ENCODE results near the gene NPM1. TPM values are rescaled to one million over a fixed set of nuclear protein-coding genes. Genes with fewer than 3 reads are reported as not detected.

NPM1 gene
- total RNA-seq, 1 experiment from 2014 or later, result 3,122 TPM

GRCh38 chr5:171434874-171435273 is 47.2 kb downstream of the NPM1 start:
- H3K27ac Mint-ChIP-seq, result no peak overlapping the region; a peak in 1 of 7 replicates
- no peaks in the 10 kb centered on the region; the same call in 1 of the 2 replicates for H3K27me3 Mint-ChIP-seq (ENCODE audit: low read depth)
- WGBS (ENCODE audit: extremely low coverage, insufficient read length, low lambda C conversion rate), result no CpG with 5 or more reads among the region's 4 CpGs

More at GRCh38 chr5:171434874-171435273, 47.2 kb downstream of the NPM1 start:
- no peak overlapping the region for H2BK5ac ChIP-seq (ENCODE audit: insufficient read length, low read length)
- H3K4me2 ChIP-seq (ENCODE audit: insufficient read depth, insufficient read length, low read length), result no peak overlapping the region
- no peaks in the 10 kb centered on the region for H3K9me3 ChIP-seq (ENCODE audit: control insufficient read depth, low read depth, low read length)
- H3K27ac ChIP-seq (ENCODE audit: insufficient read length, low read depth, low read length), result no peak overlapping the region
- H3K18ac ChIP-seq (ENCODE audit: insufficient read length, low read depth, low read length), result no peak overlapping the region
- no peaks in the 10 kb centered on the region for H3K27me3 ChIP-seq (ENCODE audit: insufficient read depth, low read length)
- no peak overlapping the region for H3K56ac ChIP-seq (ENCODE audit: insufficient read length, low read depth, low read length)
- H3K23me2 ChIP-seq (ENCODE audit: insufficient read length, low read depth, low read length, poor library complexity, severe bottlenecking), result no peaks in the 10 kb centered on the region
- H4K20me1 ChIP-seq (ENCODE audit: control insufficient read depth, insufficient read depth, insufficient read length), result no peaks in the 10 kb centered on the region
- H3K4me1 ChIP-seq (ENCODE audit: insufficient read depth, low read length), result peaks cover 10% of the 10 kb centered on the region; the same call in 1 of the 2 replicates
- H4K5ac ChIP-seq (ENCODE audit: insufficient read length, low read depth, low read length), result no peak overlapping the region
- no peak overlapping the region for H2BK120ac ChIP-seq (ENCODE audit: low read depth, low read length, poor library complexity, severe bottlenecking)
- H3K79me2 ChIP-seq (ENCODE audit: insufficient read depth, low read length), result no peaks in the 10 kb centered on the region
- Mint-ChIP-seq H3K4me1 (peaks cover 29 to 43% of the 10 kb centered on the region in 2 experiments), H3K36me3 (ENCODE audit: insufficient read depth in 1 of 3, low read depth in 3 of 3) (peaks cover 0 to 3% (median 0%) of the 10 kb centered on the region in 3 experiments; a peak in 2 of 7 replicates), H3K4me3 (no peak overlapping the region), H3K9me3 (no peaks in the 10 kb centered on the region)
- H3K79me1 ChIP-seq (ENCODE audit: insufficient read depth, low read depth, low read length, poor library complexity, severe bottlenecking), result no peaks in the 10 kb centered on the region
- peak overlapping the region; percentile 26; the same call in 1 of the 2 replicates for H3K14ac ChIP-seq (ENCODE audit: insufficient read depth, low read length)
- no peak for DNase-seq
- no peak overlapping the region for H3K23ac ChIP-seq (ENCODE audit: insufficient read length, low read depth, low read length)
- H2BK20ac ChIP-seq (ENCODE audit: low read depth, low read length, poor library complexity, severe bottlenecking), result no peak overlapping the region
- no peak overlapping the region for H3K9ac ChIP-seq (ENCODE audit: extremely low read depth, insufficient read length, low read length)
- no peak overlapping the region for H2AFZ ChIP-seq (ENCODE audit: low read length)
- no peak overlapping the region for H4K91ac ChIP-seq (ENCODE audit: insufficient read length, low read depth, low read length)
- H2BK12ac ChIP-seq (ENCODE audit: insufficient read length, low read depth, low read length), result no peak overlapping the region
- H2BK15ac ChIP-seq (ENCODE audit: low read depth, low read length), result no peak overlapping the region
- no peak overlapping the region for H3K4ac ChIP-seq (ENCODE audit: low read depth, low read length)
- no peak overlapping the region for H2AK5ac ChIP-seq (ENCODE audit: insufficient read length, low read length)
- H3T11ph ChIP-seq (ENCODE audit: low read length), result no peak overlapping the region
- no peak for TF ChIP-seq CTCF (conservative IDR thresholded peaks at IDR 0.05)
- no peak overlapping the region for H4K8ac ChIP-seq (replicated peaks; ENCODE audit: insufficient read length, low read depth, low read length)
